Lower leg skin (tissue), 4 donors: ENCODE measurements around the gene FKBP1A. TPM values are rescaled to one million over a fixed set of nuclear protein-coding genes. Genes with fewer than 3 reads are reported as not detected.
A peak's percentile ranks its signal among the peaks of the same experiment; 100 is the strongest.

Experiments
- DNase-seq, 2 donors: peaks; one replicate each; pipeline ENCODE4 v3.0.0-alpha.2; 2019; ENCODE audit warnings: low spot score in 2 of 2
- H3K4me3 ChIP-seq: fragments of 200-600 bp; sonication (generic); 2 replicates; pipeline ENCODE4 v1.5.1; 2017; ENCODE audit warnings: mild to moderate bottlenecking, low read depth; ENCODE audit not compliant: poor library complexity, severe bottlenecking
- POLR2A ChIP-seq, 2 donors: fragments of 450-650 bp; IDR thresholded peaks; one replicate each; pipeline ENCODE4 v1.6.1; 2016 to 2017; ENCODE audit warnings: antibody characterized with exemption in 2 of 2, mild to moderate bottlenecking in 1 of 2, moderate library complexity in 1 of 2
- WGBS, 2 donors: methylation state at CpG; one replicate each; pipeline ENCODE4 v1.1.5; 2018; 5-methylcytosine and 5-hydroxymethylcytosine counted together
- intact Hi-C: fragments of 100-400 bp; cut with DNase I; formaldehyde crosslinking; loops from one replicate; pipeline ENCODE4 v1.15.0; 2023; ENCODE audit warnings: low total_unique reads
- total RNA-seq, 4 donors: library from RNA; depleted of rRNA; stranded (reverse); fragments of >200 nt; gene quantifications; one replicate each; pipeline ENCODE4 v1.1.0, GENCODE V29; 2016
- TF ChIP-seq, protein P1 (sequence below), 3 donors: fragments of 450-650 bp; IDR thresholded peaks; one replicate each; pipeline ENCODE4 v1.5.1; 2016; ENCODE audit warnings: antibody characterized with exemption in 3 of 3, mild to moderate bottlenecking in 3 of 3, moderate library complexity in 2 of 3

The FKBP1A gene
- total RNA-seq, 4 donors from 2014 or later: 72.6 to 133 (median 87.5) TPM

DNA sequence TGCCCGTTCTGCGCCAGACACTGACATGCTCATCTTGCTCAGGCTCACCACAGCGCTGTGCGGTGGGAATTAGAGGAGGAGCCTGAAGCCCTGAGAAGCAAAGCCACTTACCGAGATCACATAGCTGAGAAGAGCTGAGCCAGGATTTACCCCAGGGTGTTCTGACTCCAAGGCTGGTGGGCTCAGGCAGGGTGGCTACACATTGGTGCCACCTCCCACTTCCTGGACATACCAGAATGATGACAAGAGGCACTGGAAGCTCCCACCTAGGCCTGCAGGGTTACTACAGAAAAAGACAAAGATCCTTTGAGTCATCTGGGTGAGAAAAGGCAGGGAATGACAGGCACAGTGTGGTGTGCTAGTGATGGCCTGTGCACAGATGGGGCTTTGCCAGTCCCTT is 24.4 kb upstream of the FKBP1A start:
- intact Hi-C loops: no loop called here
- no peak for DNase-seq
- H3K4me3 ChIP-seq: no peak overlapping the region
- 67 to 76% methylated on average over 5 of the region's 5 CpGs for WGBS, 2 donors
- no peak for TF ChIP-seq POLR2A (IDR thresholded peaks at IDR 0.05)
- TF ChIP-seq, protein P1, sequence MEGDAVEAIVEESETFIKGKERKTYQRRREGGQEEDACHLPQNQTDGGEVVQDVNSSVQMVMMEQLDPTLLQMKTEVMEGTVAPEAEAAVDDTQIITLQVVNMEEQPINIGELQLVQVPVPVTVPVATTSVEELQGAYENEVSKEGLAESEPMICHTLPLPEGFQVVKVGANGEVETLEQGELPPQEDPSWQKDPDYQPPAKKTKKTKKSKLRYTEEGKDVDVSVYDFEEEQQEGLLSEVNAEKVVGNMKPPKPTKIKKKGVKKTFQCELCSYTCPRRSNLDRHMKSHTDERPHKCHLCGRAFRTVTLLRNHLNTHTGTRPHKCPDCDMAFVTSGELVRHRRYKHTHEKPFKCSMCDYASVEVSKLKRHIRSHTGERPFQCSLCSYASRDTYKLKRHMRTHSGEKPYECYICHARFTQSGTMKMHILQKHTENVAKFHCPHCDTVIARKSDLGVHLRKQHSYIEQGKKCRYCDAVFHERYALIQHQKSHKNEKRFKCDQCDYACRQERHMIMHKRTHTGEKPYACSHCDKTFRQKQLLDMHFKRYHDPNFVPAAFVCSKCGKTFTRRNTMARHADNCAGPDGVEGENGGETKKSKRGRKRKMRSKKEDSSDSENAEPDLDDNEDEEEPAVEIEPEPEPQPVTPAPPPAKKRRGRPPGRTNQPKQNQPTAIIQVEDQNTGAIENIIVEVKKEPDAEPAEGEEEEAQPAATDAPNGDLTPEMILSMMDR (IDR thresholded peaks at IDR 0.05): no peak

DNA sequence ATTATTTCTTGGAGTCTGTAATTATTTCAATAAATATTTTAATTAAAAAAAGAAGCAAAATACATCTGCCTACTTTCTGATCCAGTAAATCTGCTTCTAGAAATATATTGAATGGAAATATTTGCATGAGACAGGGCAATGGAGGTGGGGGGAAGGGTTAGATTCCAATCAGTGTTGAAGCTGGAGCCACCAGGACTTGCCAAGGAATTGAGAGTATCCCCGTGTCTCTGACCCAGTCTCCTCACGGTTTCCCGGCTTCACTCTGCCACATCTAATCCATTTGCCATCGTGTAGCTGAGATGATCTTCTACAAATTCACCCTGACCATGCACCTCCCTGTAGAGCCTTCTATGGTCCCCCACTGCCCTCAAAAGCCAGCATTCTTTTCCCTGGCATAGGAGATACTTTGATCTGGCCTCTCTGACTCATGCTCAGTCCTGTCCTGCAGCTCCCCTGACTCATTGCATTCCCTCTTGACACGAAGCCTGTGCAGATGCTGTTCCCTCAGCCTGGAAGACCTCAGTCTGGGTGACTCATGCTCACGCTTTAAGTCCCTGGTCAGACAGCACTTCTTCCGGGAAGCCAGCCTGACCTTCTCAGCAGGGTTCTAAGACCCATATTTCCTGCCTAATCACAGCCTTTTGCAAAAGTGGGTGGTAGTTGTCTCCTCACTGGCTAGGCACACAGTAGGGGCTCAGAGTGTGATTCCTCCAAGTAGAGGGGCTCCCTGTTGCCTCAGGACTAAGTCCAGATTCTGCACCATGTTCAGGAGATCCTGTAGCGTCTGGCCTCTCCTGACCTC is 23.0 kb upstream of the FKBP1A start:
- TF ChIP-seq POLR2A (IDR thresholded peaks at IDR 0.05): no peak
- TF ChIP-seq, protein P1 (IDR thresholded peaks at IDR 0.05): peak in 1 of 3 donors; percentile 92
- no peak for DNase-seq
- H3K4me3 ChIP-seq: no peak overlapping the region
- 63 to 70% methylated on average over 8 of the region's 8 CpGs for WGBS, 2 donors
- intact Hi-C loops: no loop called here

DNA sequence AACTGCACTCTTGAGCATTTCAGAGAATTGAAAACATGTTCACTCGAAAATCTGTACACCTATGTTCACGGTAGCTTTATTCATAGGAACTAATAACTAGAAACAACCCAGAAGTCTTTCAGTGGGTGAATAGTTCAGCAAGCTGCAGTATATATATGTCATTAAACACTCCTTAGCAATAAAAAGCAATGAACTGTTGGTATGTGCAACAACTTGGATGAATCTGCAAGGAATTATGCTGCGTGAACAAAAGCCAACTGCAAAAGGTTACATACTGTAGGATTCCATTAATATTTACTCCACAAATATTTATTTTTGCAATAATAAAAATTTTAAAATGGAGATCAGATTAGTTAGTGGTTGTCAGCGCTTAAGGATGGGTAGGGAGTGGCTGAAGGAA is 22.1 kb upstream of the FKBP1A start:
- intact Hi-C loops: no loop called here
- 72 to 76% methylated on average over 4 of the region's 4 CpGs for WGBS, 2 donors

DNA sequence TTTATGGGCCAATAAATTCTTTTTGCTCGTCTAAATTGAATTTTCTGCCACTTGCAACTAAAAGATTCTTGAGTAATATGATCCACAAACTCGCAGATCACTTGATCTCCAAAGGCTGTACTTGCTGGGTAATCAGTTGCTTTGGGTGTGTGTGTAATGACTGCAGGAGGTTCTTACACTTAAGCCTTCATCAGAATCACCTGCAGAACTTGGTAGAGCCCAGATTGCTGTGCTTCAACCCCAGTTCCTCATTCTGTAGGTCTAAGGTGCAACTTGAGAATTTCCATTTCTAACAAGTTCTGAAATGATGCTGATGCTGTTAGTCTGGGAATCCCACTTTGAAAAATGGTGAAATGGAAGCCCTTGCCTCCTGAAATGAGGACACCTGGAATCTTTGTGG is 12.9 kb upstream of the FKBP1A start:
- no peak overlapping the region for H3K4me3 ChIP-seq
- 48 to 59% methylated on average over 2 of the region's 2 CpGs for WGBS, 2 donors
- DNase-seq: no peak
- intact Hi-C loops: no loop called here
- TF ChIP-seq, protein P1 (IDR thresholded peaks at IDR 0.05): no peak
- TF ChIP-seq POLR2A (IDR thresholded peaks at IDR 0.05): no peak

More for the DNA sequence above, 22.1 kb upstream of the FKBP1A start:
- no peak for DNase-seq
- no peak overlapping the region for H3K4me3 ChIP-seq
- no peak for TF ChIP-seq POLR2A (IDR thresholded peaks at IDR 0.05)
- TF ChIP-seq, protein P1 (IDR thresholded peaks at IDR 0.05): no peak

DNA sequence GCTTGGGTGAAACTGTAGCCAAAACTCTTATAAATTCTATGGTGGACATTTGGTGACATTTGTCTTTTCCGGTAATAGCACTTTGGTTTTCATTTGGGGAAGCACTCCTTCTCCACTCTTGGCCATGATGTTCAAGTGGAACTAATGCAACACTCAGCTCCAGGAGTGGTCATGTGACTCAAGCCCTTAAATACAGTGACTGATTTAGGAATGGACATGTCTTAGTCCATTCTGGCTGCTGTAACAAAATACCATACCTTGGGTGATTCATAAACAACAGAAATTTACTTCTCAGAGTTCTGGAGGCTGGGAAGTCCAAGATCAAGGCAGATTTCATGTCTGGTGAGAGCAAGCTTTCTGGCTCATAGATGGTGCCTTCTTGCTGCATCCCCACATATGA is 10.8 kb upstream of the FKBP1A start:
- DNase-seq: no peak
- no peak overlapping the region for H3K4me3 ChIP-seq
- WGBS, 2 donors: 93 to 96% methylated on average over 1 of the region's 1 CpG
- no peak for TF ChIP-seq POLR2A (IDR thresholded peaks at IDR 0.05)
- TF ChIP-seq, protein P1 (IDR thresholded peaks at IDR 0.05): no peak
- intact Hi-C loops: no loop called here
